Tibial nerve (tissue), 4 donors: ENCODE results near the gene HTR3D. TPM values are rescaled to one million over a fixed set of nuclear protein-coding genes. Genes with fewer than 3 reads are reported as not detected.

Experiments used
- DNase-seq, 2 donors: peaks; one replicate each; pipeline ENCODE4 v3.0.0-alpha.2; 2019; ENCODE audit warnings: low spot score in 2 of 2
- H3K27ac ChIP-seq, 4 donors: fragments of 200-600 bp; sonication (generic) in 3 of 4; one replicate each; pipeline ENCODE4 v1.5.1; 2017 to 2019; ENCODE audit warnings: mild to moderate bottlenecking in 1 of 4
- H3K27me3 ChIP-seq, 2 donors: fragments of 200-600 bp; sonication (generic) in 1 of 2; one replicate each; pipeline versions ENCODE4 v1.5.1 to v1.6.0; 2017 to 2019
- H3K36me3 ChIP-seq, 3 donors: fragments of 200-600 bp; sonication (generic); one replicate each; pipeline ENCODE4 v1.5.1; 2018 to 2019
- H3K4me1 ChIP-seq, 4 donors: fragments of 200-600 bp; sonication (generic) in 3 of 4; one replicate each; pipeline ENCODE4 v1.5.1; 2017 to 2019
- H3K4me3 ChIP-seq, 4 donors: fragments of 200-600 bp; sonication (generic) in 3 of 4; one replicate each; pipeline ENCODE4 v1.5.1; 2017 to 2019; ENCODE audit warnings: mild to moderate bottlenecking in 1 of 4, moderate library complexity in 1 of 4
- H3K9me3 ChIP-seq, 4 donors: fragments of 200-600 bp; sonication (generic) in 3 of 4; one replicate each; pipeline ENCODE4 v1.5.1; 2017 to 2019
- EP300 ChIP-seq, 2 donors: sonication (generic); formaldehyde crosslinking; IDR thresholded peaks; one replicate each; pipeline ENCODE4 v1.6.1; 2017; ENCODE audit warnings: antibody characterized with exemption in 2 of 2, mild to moderate bottlenecking in 1 of 2
- POLR2A ChIP-seq, 2 donors: fragments of 450-650 bp; IDR thresholded peaks; one replicate each; pipeline ENCODE4 v1.6.1; 2017; ENCODE audit warnings: antibody characterized with exemption in 2 of 2, mild to moderate bottlenecking in 2 of 2, moderate library complexity in 2 of 2
- WGBS, 2 donors: methylation state at CpG; one replicate each; pipeline ENCODE4 v1.1.5; 2018; 5-methylcytosine and 5-hydroxymethylcytosine counted together
- small RNA-seq: library from RNA; depleted of rRNA; stranded (forward); fragments of <200 nt; gene quantifications from one replicate; pipeline ENCODE3, GENCODE V24; 2016
- total RNA-seq, 4 donors: library from RNA; depleted of rRNA; stranded (reverse); fragments of >200 nt; gene quantifications; one replicate each; pipeline ENCODE4 v1.1.0, GENCODE V29; 2016
- TF ChIP-seq, protein P1 (sequence below), 5 experiments: fragments of 200-600 bp in 3 of 5; fragments of 450-650 bp in 2 of 5; sonication (generic) in 3 of 5; IDR thresholded peaks; one replicate each; pipeline ENCODE4 v1.5.1; 2016 to 2019; ENCODE audit warnings: antibody characterized with exemption in 5 of 5, mild to moderate bottlenecking in 3 of 5, moderate library complexity in 2 of 5

The HTR3D gene
- total RNA-seq, 4 donors from 2014 or later = not detected

GRCh38 chr3:184082465-184082864 lies 50.9 kb downstream of the HTR3D start:
- H3K36me3 ChIP-seq = no peaks in the 10 kb centered on the region
- no peak for DNase-seq
- no peak overlapping the region for H3K27ac ChIP-seq
- TF ChIP-seq, protein P1, sequence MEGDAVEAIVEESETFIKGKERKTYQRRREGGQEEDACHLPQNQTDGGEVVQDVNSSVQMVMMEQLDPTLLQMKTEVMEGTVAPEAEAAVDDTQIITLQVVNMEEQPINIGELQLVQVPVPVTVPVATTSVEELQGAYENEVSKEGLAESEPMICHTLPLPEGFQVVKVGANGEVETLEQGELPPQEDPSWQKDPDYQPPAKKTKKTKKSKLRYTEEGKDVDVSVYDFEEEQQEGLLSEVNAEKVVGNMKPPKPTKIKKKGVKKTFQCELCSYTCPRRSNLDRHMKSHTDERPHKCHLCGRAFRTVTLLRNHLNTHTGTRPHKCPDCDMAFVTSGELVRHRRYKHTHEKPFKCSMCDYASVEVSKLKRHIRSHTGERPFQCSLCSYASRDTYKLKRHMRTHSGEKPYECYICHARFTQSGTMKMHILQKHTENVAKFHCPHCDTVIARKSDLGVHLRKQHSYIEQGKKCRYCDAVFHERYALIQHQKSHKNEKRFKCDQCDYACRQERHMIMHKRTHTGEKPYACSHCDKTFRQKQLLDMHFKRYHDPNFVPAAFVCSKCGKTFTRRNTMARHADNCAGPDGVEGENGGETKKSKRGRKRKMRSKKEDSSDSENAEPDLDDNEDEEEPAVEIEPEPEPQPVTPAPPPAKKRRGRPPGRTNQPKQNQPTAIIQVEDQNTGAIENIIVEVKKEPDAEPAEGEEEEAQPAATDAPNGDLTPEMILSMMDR (IDR thresholded peaks at IDR 0.05) = no peak
- no peak for TF ChIP-seq EP300 (IDR thresholded peaks at IDR 0.05)
- H3K4me3 ChIP-seq = no peak overlapping the region
- H3K4me1 ChIP-seq = no peaks in the 10 kb centered on the region
- H3K9me3 ChIP-seq = no peaks in the 10 kb centered on the region
- 79 to 80% methylated on average over 2 of the region's 2 CpGs for WGBS, 2 donors
- no peaks in the 10 kb centered on the region for H3K27me3 ChIP-seq

- no peaks in the 10 kb centered on the region for H3K4me1 ChIP-seq
- no peak for DNase-seq
- WGBS, 2 donors = 73 to 74% methylated on average over 3 of the region's 3 CpGs
Observed at GRCh38 chr3:184085389-184085852, 53.9 kb downstream of the HTR3D start.

More at GRCh38 chr3:184085389-184085852, 53.9 kb downstream of the HTR3D start:
- Histone ChIP-seq H3K4me3 (no peak overlapping the region), H3K36me3 (no peaks in the 10 kb centered on the region), H3K27ac (no peak overlapping the region), H3K9me3 (peaks cover 0 to 1% (median 0%) of the 10 kb centered on the region in 4 donors), H3K27me3 (no peaks in the 10 kb centered on the region)
- TF ChIP-seq POLR2A (IDR thresholded peaks at IDR 0.05) (no peak), EP300 (IDR thresholded peaks at IDR 0.05) (no peak)
- TF ChIP-seq, protein P1 (IDR thresholded peaks at IDR 0.05) = no peak

Small RNAs within 50 kb of the gene (small RNA-seq; reads per million reads assigned to genes)
- gene RF00019 = not detected

Other genes starting within 250 kb of the HTR3D start
- gene MAP6D1, start 206.2 kb upstream of the HTR3D start, total RNA-seq = 10 to 100 TPM in 1 of 4 donors, 1 to 10 TPM in 2, under 1 TPM in 1; 0.42 to 21.6 (median 3.6) TPM
- gene PARL, start 146.9 kb upstream of the HTR3D start, total RNA-seq = 10 to 100 TPM; 47.6 to 66.6 (median 55.7) TPM
- gene ABCC5, start 13.9 kb upstream of the HTR3D start, total RNA-seq = 10 to 100 TPM; 34.9 to 61.2 (median 45.0) TPM
- not detected for gene HTR3C, start 21.3 kb downstream of the HTR3D start, total RNA-seq
- not detected for gene HTR3E, start 65.3 kb downstream of the HTR3D start, total RNA-seq
- 10 to 100 TPM; 28.8 to 51.0 (median 36.5) TPM for gene EIF2B5, start 103.6 kb downstream of the HTR3D start, total RNA-seq
- 10 to 100 TPM; 45.2 to 86.5 (median 66.1) TPM for gene DVL3, start 123.6 kb downstream of the HTR3D start, total RNA-seq
- 100 to 1,000 TPM; 182 to 212 (median 199) TPM for gene AP2M1, start 143.1 kb downstream of the HTR3D start, total RNA-seq
- 10 to 100 TPM; 51.6 to 96.9 (median 64.0) TPM for gene ABCF3, start 154.5 kb downstream of the HTR3D start, total RNA-seq
- 1 to 10 TPM in 1 of 4 donors, under 1 TPM in 2, not detected in 1; 0.21 to 1.8 (median 0.22) TPM for gene VWA5B2, start 197.8 kb downstream of the HTR3D start, total RNA-seq
- gene ALG3, start 217.2 kb downstream of the HTR3D start, total RNA-seq = 10 to 100 TPM; 38.9 to 79.5 (median 58.7) TPM
- 1 to 10 TPM in 3 of 4 donors, under 1 TPM in 1; 0.98 to 4.8 (median 2.5) TPM for gene EEF1AKMT4, start 217.9 kb downstream of the HTR3D start, total RNA-seq
- gene CAMK2N2, start 229.8 kb downstream of the HTR3D start, total RNA-seq = not detected
- not detected for gene ECE2, start 244.3 kb downstream of the HTR3D start, total RNA-seq